ENCODE data around the gene MYT1.
"Not testable (repeated sequence)": the region's sequence is repeated elsewhere in the genome, so short reads cannot be mapped to it uniquely, and the experiment has no call there.

- not testable (repeated sequence) for TF ChIP-seq POLR2AphosphoS5 (IDR thresholded peaks at IDR 0.05)
- TF ChIP-seq, protein P1, sequence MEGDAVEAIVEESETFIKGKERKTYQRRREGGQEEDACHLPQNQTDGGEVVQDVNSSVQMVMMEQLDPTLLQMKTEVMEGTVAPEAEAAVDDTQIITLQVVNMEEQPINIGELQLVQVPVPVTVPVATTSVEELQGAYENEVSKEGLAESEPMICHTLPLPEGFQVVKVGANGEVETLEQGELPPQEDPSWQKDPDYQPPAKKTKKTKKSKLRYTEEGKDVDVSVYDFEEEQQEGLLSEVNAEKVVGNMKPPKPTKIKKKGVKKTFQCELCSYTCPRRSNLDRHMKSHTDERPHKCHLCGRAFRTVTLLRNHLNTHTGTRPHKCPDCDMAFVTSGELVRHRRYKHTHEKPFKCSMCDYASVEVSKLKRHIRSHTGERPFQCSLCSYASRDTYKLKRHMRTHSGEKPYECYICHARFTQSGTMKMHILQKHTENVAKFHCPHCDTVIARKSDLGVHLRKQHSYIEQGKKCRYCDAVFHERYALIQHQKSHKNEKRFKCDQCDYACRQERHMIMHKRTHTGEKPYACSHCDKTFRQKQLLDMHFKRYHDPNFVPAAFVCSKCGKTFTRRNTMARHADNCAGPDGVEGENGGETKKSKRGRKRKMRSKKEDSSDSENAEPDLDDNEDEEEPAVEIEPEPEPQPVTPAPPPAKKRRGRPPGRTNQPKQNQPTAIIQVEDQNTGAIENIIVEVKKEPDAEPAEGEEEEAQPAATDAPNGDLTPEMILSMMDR (IDR thresholded peaks at IDR 0.05), result not testable (repeated sequence)
Observed at GRCh38 chr20:64117432-64117777, 46.8 kb upstream of the MYT1 start.

Data from breast epithelium (tissue), 3 donors.